RPMI7951 (cell line): ENCODE data around the gene MICA. TPM values are rescaled to one million over a fixed set of nuclear protein-coding genes. Genes with fewer than 3 reads are reported as not detected.

Experiments used
- DNase-seq: peaks from one replicate; pipeline ENCODE4 v3.0.0-alpha.2; 2012; ENCODE audit warnings: low read depth
- total RNA-seq: library from RNA; depleted of rRNA; stranded (reverse); fragments of >200 nt; shearing (Covaris generic); gene quantifications from 2 replicates; pipeline ENCODE4 v1.2.3, GENCODE V29; 2014; rRNA removed

The MICA gene
- total RNA-seq, 1 experiment from 2014 or later, result 42.3 TPM

DNA sequence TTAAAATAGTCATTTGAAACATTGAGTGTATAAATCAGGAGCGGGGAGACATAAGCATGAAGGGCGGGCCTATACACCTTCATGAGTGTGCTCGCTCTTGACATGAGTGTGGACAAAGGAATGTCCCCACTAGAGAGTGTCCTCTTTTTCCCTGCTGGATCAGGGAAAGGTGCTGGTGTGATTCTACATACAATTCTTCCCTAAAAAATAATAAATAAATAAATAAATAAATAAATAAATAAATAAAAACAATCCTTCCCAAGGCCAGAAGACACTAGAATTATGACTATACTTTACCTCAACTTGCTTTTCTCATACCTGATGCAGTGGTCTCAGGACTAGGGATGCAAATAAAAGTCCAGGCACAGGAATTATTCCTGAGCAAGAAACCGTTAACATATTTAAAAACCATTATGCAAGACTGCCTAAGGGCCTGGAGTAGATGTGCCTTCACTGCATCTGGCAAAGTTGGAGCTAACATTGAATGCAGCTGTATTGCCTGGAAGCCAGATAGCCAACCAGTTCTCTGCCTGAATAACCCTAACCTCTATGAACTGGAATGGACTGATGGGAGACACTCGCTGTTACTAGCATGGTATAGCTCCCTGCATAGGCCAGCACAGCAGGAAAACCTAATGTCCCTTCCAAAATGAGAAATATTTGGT is 57.1 kb downstream of the MICA start:
- DNase-seq, result no peak

DNA sequence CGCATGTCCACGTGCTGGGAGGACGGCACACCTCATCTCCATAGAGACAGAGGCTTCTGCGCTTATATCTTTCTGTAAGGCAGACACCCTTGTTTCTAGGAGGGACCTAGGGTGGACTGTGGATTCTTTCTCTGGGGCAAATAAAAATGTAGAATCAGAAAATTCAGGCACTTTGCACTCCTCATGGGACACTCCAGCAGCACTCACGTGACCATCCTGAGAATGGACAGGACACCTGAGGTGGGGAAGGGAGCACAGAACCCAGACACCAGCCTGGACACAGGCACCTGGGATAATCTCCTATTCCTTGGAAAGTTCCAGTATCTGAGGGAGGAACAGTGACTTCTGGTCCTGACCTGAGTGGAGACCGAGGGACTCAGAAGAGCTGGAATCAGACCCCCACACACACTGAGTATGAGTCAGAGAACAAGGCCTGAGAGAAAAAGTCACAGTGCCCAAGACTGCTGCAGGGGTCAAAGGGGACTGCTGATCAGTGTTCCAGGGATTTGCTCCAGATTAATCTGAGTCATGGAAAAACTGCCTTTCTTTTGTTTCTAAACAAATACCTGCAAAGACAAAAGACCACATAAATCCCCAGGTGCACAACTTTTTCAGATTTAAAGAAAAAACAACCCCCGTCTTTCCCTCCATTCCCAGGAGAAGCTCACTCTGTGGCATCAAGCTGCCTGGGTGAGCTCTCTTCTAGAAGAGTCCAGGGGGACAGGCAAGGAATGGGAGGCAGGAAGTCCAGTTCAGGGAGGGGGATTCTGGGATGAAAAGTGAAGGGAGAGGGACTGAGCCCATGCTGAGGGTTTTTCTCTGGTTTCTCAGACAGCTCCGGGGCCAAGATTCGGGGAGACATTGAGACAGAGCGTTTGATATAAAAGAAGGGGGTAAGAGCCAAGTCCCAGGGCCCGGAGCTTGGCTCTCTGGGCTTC is 58.9 kb downstream of the MICA start:
- DNase-seq, result peak; percentile 37

DNA sequence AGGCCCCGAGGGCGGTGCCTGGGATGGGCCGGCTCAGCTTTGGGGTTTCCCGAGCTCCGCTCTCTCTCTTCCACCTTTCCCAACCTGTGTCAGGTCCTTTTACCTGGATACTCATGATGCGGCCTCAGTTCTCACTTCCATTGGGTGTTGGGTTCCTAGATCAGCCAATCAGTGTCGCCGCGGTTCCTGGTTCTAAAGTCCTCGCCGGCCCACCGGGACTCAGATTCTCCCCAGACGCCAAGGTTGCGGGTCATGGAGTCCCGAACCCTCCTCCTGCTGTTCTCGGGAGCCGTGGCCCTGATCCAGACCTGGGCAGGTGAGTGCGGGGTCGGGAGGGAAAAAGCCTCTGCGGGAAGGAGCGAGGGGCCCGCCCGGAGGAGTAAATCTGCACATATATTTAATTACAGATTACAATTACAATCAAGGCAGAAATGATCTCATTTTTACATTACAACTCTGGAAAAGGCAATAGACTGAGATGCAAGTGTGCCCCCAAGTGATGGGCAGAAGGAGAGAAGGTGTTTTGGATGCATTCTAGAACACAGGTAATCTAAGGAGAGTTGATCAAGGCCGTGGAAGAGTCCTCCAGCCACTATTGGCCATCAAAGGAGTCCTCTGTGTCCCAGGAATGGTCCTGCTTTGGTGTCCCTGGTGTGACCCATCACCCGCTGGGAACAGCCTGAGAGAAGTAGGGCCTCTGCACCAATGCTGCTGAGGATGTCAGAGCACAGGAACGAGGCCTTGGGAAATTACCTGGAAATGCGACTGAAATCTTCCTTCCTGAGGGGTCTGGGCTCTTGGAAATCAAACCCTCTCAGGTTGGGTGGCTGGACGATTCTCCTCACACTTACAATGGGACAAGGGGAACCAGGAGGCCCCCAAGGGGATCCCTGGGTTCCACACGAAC is 59.8 kb downstream of the MICA start:
- peak; percentile 63 for DNase-seq

GRCh38 chr6:31464252-31465184 is 61.1 kb downstream of the MICA start:
- DNase-seq, result no peak

Other genes starting within 250 kb of the MICA start
- 23.4 and 26.0 TPM in 2 replicates for gene CCHCR1, start 245.8 kb upstream of the MICA start, total RNA-seq
- 49.5 and 53.1 TPM in 2 replicates for gene TCF19, start 245.0 kb upstream of the MICA start, total RNA-seq
- gene POU5F1, start 232.9 kb upstream of the MICA start, total RNA-seq, result 0.36 TPM in 1 of 2 replicates, not detected in the other
- gene HLA-C, start 131.5 kb upstream of the MICA start, total RNA-seq, result 1,008 and 1,072 TPM in 2 replicates
- gene HLA-B, start 46.4 kb upstream of the MICA start, total RNA-seq, result 1,333 and 1,408 TPM in 2 replicates
- 31.0 and 34.4 TPM in 2 replicates for gene MICB, start 94.5 kb downstream of the MICA start, total RNA-seq
- not detected in 2 replicates for gene MCCD1, start 125.4 kb downstream of the MICA start, total RNA-seq
- gene DDX39B, start 138.4 kb downstream of the MICA start, total RNA-seq, result 472 and 494 TPM in 2 replicates
- gene ATP6V1G2, start 143.0 kb downstream of the MICA start, total RNA-seq, result 2.3 and 2.6 TPM in 2 replicates
- 25.0 and 27.5 TPM in 2 replicates for gene NFKBIL1, start 144.0 kb downstream of the MICA start, total RNA-seq
- not detected in 2 replicates for gene LTA, start 168.7 kb downstream of the MICA start, total RNA-seq
- 1.7 TPM in 2 replicates for gene TNF, start 172.0 kb downstream of the MICA start, total RNA-seq
- gene LTB, start 178.8 kb downstream of the MICA start, total RNA-seq, result not detected in 2 replicates
- gene LST1, start 182.7 kb downstream of the MICA start, total RNA-seq, result not detected in 2 replicates
- 0.36 TPM in 1 of 2 replicates, not detected in the other for gene NCR3, start 189.4 kb downstream of the MICA start, total RNA-seq
- gene AIF1, start 211.6 kb downstream of the MICA start, total RNA-seq, result not detected in 2 replicates
- gene PRRC2A, start 217.1 kb downstream of the MICA start, total RNA-seq, result 52.8 and 53.7 TPM in 2 replicates
- gene BAG6, start 249.1 kb downstream of the MICA start, total RNA-seq, result 124 and 161 TPM in 2 replicates